GM23338 (cell line): Measurements from ENCODE around the gene CNN2. TPM values are rescaled to one million over a fixed set of nuclear protein-coding genes. Genes with fewer than 3 reads are reported as not detected.

ENCODE experiments used
- CTCF ChIP-seq, 2 experiments: fragments of 200-600 bp in 1 of 2; sonication (generic) in 1 of 2; conservative IDR thresholded peaks; 2 replicates each; pipeline versions ENCODE4 v1.5.1 to v1.6.1; 2016 to 2017; ENCODE audit warnings: antibody characterized with exemption in 2 of 2, low read depth in 2 of 2, mild to moderate bottlenecking in 2 of 2, moderate library complexity in 1 of 2
- EZH2phosphoT487 ChIP-seq: fragments of 200-600 bp; sonication (generic); IDR thresholded peaks from one replicate; pipeline ENCODE4 v1.8.1; 2018; ENCODE audit warnings: antibody characterized with exemption; ENCODE audit not compliant: unreplicated experiment
- ZNF114 ChIP-seq: fragments of 250-450 bp; sonication (Bioruptor Pico); IDR thresholded peaks from 2 replicates; pipeline ENCODE4 v1.5.0; 2020; ENCODE audit warnings: mild to moderate bottlenecking, moderate library complexity
- ZNF331 ChIP-seq: fragments of 250-450 bp; sonication (Bioruptor Pico); IDR thresholded peaks from 2 replicates; pipeline ENCODE4 v1.5.0; 2020; ENCODE audit warnings: low read depth, mild to moderate bottlenecking, moderate library complexity
- ZNF462 ChIP-seq: fragments of 250-450 bp; sonication (Bioruptor Pico); IDR thresholded peaks from 2 replicates; pipeline ENCODE4 v1.5.0; 2020; ENCODE audit warnings: mild to moderate bottlenecking, moderate library complexity
- polyA plus RNA-seq: library from polyadenylated mRNA; unstranded; fragments of >200 nt; fragmentation: Nextera tagmentation; extraction: Ambion mirVana; gene quantifications from 2 replicates; pipeline ENCODE4 v1.2.1, GENCODE V29; 2016
- total RNA-seq: library from RNA; depleted of rRNA; stranded (reverse); fragments of >200 nt; shearing (Covaris generic); gene quantifications from 2 replicates; pipeline ENCODE4 v1.2.3, GENCODE V29; 2014
- TF ChIP-seq, protein P1 (sequence below): IDR thresholded peaks from one replicate; pipeline ENCODE4 v1.6.1; 2018; ENCODE audit warnings: antibody characterized with exemption; ENCODE audit not compliant: unreplicated experiment

The CNN2 gene
- total and polyA plus RNA-seq, 2 experiments from 2014 or later = 330 to 392 TPM

DNA sequence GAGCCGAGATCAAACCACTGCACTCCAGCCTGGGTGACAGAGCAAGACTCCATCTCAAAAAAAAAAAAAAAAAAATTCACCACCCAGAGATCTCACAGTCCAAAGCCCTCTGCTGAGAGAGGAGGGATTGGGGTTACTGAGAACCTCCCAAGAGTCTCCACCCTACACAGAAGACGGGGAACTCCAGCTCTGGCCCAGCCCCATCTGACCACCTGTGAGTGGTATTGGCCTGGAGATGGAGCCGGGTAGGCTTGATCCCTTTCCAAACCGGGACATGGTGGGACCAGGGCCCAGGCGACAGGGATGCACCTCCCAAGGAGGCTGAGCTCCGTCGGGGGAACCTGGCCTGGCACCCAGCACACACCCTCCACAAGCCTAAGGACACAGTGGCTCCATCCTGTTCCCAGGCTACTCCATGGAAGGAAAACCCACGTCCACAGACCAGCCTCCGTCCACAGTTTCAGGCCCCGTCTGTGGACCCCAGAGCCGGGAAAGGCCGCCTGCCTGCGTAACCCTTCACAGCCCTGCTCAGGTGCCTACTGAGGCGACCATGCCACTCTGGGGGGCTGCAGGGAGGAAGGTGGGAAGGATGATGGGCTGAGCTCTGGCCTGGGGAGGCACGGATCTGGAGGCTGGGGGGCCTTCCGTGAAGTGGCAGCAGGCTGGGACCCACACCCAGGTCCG, 7.3 kb upstream of the CNN2 start (continued):
- TF ChIP-seq ZNF462 (CRISPR knock-in tag) (no peak), EZH2phosphoT487 (no peak), CTCF (conservative IDR thresholded peaks at IDR 0.05; ENCODE audit: low read depth in 2 of 2) (no peak), ZNF114 (CRISPR knock-in tag) (no peak), ZNF331 (no peak)
- TF ChIP-seq, protein P1, sequence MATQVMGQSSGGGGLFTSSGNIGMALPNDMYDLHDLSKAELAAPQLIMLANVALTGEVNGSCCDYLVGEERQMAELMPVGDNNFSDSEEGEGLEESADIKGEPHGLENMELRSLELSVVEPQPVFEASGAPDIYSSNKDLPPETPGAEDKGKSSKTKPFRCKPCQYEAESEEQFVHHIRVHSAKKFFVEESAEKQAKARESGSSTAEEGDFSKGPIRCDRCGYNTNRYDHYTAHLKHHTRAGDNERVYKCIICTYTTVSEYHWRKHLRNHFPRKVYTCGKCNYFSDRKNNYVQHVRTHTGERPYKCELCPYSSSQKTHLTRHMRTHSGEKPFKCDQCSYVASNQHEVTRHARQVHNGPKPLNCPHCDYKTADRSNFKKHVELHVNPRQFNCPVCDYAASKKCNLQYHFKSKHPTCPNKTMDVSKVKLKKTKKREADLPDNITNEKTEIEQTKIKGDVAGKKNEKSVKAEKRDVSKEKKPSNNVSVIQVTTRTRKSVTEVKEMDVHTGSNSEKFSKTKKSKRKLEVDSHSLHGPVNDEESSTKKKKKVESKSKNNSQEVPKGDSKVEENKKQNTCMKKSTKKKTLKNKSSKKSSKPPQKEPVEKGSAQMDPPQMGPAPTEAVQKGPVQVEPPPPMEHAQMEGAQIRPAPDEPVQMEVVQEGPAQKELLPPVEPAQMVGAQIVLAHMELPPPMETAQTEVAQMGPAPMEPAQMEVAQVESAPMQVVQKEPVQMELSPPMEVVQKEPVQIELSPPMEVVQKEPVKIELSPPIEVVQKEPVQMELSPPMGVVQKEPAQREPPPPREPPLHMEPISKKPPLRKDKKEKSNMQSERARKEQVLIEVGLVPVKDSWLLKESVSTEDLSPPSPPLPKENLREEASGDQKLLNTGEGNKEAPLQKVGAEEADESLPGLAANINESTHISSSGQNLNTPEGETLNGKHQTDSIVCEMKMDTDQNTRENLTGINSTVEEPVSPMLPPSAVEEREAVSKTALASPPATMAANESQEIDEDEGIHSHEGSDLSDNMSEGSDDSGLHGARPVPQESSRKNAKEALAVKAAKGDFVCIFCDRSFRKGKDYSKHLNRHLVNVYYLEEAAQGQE = no peak
